WTC11 (cell line): ENCODE results near the gene DCLK2. TPM values are rescaled to one million over a fixed set of nuclear protein-coding genes. Genes with fewer than 3 reads are reported as not detected.
"Not testable (repeated sequence)": the region's sequence is repeated elsewhere in the genome, so short reads cannot be mapped to it uniquely, and the experiment has no call there.

Experiments used
- ATAC-seq: fragments of 200-7000 bp; cut with Tn5 transposase; 2 replicates; pipeline ENCODE4 v1.10.0; 2021; ENCODE audit warnings: mild to moderate bottlenecking, moderate library complexity
- CTCF ChIA-PET: fragments of 300-600 bp; sonication (Branson Sonifier 250); formaldehyde crosslinking; loops from one replicate; lab custom pipeline; 2021; ENCODE audit warnings: antibody characterized with exemption; lab: Charles Lee
- POLR2A ChIA-PET: fragments of 350-600 bp; sonication (Branson Sonifier 250); formaldehyde crosslinking; loops from one replicate; lab custom pipeline; 2021; ENCODE audit warnings: antibody characterized with exemption; lab: Charles Lee
- DNase-seq: peaks from one replicate; pipeline ENCODE4 v3.0.0; 2021; ENCODE audit warnings: low spot score
- H3K27ac Mint-ChIP-seq: 2 replicates; pipeline ENCODE4 v1.8.0; 2021; ENCODE audit warnings: mixed read lengths
- H3K27me3 Mint-ChIP-seq: 2 replicates; pipeline ENCODE4 v1.8.0; 2021; ENCODE audit warnings: low read depth, mild to moderate bottlenecking, moderate library complexity, mixed read lengths
- H3K36me3 Mint-ChIP-seq: 2 replicates; pipeline ENCODE4 v1.8.0; 2021; ENCODE audit warnings: mixed read lengths
- H3K4me1 Mint-ChIP-seq: 2 replicates; pipeline ENCODE4 v1.8.0; 2022; ENCODE audit warnings: mixed read lengths
- H3K4me3 Mint-ChIP-seq: 2 replicates; pipeline ENCODE4 v1.8.0; 2021; ENCODE audit warnings: mild to moderate bottlenecking, moderate library complexity, mixed read lengths
- H3K9me3 Mint-ChIP-seq: 2 replicates; pipeline ENCODE4 v1.8.0; 2021; ENCODE audit warnings: mixed read lengths
- ARID4B ChIP-seq: sonication (generic); formaldehyde crosslinking; IDR thresholded peaks from 2 replicates; pipeline ENCODE4 v1.8.0; 2023; ENCODE audit warnings: missing genetic modification reagents, mild to moderate bottlenecking, borderline replicate concordance
- FOXP1 ChIP-seq: sonication (generic); formaldehyde crosslinking; IDR thresholded peaks from 2 replicates; pipeline ENCODE4 v1.8.0; 2022; ENCODE audit warnings: missing genetic modification reagents, mild to moderate bottlenecking, moderate library complexity, borderline replicate concordance
- HMGXB4 ChIP-seq: sonication (generic); formaldehyde crosslinking; IDR thresholded peaks from 2 replicates; pipeline ENCODE4 v1.8.1; 2023; ENCODE audit warnings: mild to moderate bottlenecking, moderate library complexity, missing genetic modification reagents
- IRF1 ChIP-seq: sonication (generic); formaldehyde crosslinking; IDR thresholded peaks from 2 replicates; pipeline ENCODE4 v1.8.0; 2023; ENCODE audit warnings: missing genetic modification reagents
- JUN ChIP-seq: sonication (generic); formaldehyde crosslinking; IDR thresholded peaks from 2 replicates; pipeline ENCODE4 v1.8.0; 2023; ENCODE audit warnings: mild to moderate bottlenecking, missing genetic modification reagents
- MYBL2 ChIP-seq: sonication (generic); formaldehyde crosslinking; IDR thresholded peaks from 2 replicates; pipeline ENCODE4 v1.8.1; 2023; ENCODE audit warnings: mild to moderate bottlenecking, moderate library complexity, missing genetic modification reagents
- NR1H2 ChIP-seq: sonication (generic); formaldehyde crosslinking; IDR thresholded peaks from 2 replicates; pipeline ENCODE4 v1.9.0; 2021; ENCODE audit warnings: mild to moderate bottlenecking, moderate library complexity, missing genetic modification reagents
- NR2C2 ChIP-seq: sonication (generic); formaldehyde crosslinking; IDR thresholded peaks from 2 replicates; pipeline ENCODE4 v1.8.0; 2022; ENCODE audit warnings: mild to moderate bottlenecking, missing genetic modification reagents
- NR3C1 ChIP-seq: sonication (generic); formaldehyde crosslinking; conservative IDR thresholded peaks from 2 replicates; pipeline ENCODE4 v1.8.1; 2023; ENCODE audit warnings: low read depth, mild to moderate bottlenecking, missing genetic modification reagents
- PRRX2 ChIP-seq: fragments of 250-450 bp; sonication (Bioruptor Pico); IDR thresholded peaks from 2 replicates; pipeline ENCODE4 v1.8.0; 2021; ENCODE audit warnings: mild to moderate bottlenecking
- SMAD4 ChIP-seq: sonication (generic); formaldehyde crosslinking; IDR thresholded peaks from 2 replicates; pipeline ENCODE4 v1.8.0; 2022; ENCODE audit warnings: mild to moderate bottlenecking, missing genetic modification reagents
- ZNF121 ChIP-seq: sonication (generic); formaldehyde crosslinking; IDR thresholded peaks from 2 replicates; pipeline ENCODE4 v1.8.0; 2023; ENCODE audit warnings: missing genetic modification reagents
- total RNA-seq: library from RNA; stranded (reverse); gene quantifications from 3 replicates; pipeline ENCODE4 v1.2.3, GENCODE V29; 2021
- TF ChIP-seq, protein P1 (sequence below): fragments of 250-450 bp; sonication (Bioruptor Pico); IDR thresholded peaks from 2 replicates; pipeline ENCODE4 v1.9.0; 2021; ENCODE audit warnings: mild to moderate bottlenecking, borderline replicate concordance
- TF ChIP-seq, protein P2 (sequence below): sonication (generic); formaldehyde crosslinking; IDR thresholded peaks from 2 replicates; pipeline ENCODE4 v1.8.0; 2022; ENCODE audit warnings: missing genetic modification reagents

Gene DCLK2
- total RNA-seq, 1 experiment from 2014 or later = 0.17 TPM

DNA sequence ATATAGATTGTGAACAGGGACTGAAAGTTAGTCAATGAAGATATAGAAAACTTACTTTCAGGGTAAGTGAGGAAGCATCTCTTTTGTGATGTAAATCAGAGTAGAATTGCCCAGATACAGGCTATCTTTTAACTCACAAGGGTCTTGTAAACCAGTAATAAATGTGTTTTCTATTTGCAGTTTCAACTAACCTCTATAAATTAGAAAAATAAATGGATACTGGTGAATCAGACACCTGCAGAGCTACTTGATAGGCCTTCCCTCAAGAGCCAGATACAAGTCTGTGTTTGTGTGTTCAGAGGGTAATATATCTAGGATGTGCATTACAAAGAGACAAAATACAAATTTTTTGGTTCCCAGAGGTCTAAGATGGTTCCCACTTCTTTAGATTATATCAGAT lies 82.9 kb downstream of the DCLK2 start (continued):
- TF ChIP-seq ARID4B (CRISPR knock-in tag) (no peak), PRRX2 (no peak), SMAD4 (no peak), HMGXB4 (CRISPR knock-in tag) (no peak)
- TF ChIP-seq, protein P1, sequence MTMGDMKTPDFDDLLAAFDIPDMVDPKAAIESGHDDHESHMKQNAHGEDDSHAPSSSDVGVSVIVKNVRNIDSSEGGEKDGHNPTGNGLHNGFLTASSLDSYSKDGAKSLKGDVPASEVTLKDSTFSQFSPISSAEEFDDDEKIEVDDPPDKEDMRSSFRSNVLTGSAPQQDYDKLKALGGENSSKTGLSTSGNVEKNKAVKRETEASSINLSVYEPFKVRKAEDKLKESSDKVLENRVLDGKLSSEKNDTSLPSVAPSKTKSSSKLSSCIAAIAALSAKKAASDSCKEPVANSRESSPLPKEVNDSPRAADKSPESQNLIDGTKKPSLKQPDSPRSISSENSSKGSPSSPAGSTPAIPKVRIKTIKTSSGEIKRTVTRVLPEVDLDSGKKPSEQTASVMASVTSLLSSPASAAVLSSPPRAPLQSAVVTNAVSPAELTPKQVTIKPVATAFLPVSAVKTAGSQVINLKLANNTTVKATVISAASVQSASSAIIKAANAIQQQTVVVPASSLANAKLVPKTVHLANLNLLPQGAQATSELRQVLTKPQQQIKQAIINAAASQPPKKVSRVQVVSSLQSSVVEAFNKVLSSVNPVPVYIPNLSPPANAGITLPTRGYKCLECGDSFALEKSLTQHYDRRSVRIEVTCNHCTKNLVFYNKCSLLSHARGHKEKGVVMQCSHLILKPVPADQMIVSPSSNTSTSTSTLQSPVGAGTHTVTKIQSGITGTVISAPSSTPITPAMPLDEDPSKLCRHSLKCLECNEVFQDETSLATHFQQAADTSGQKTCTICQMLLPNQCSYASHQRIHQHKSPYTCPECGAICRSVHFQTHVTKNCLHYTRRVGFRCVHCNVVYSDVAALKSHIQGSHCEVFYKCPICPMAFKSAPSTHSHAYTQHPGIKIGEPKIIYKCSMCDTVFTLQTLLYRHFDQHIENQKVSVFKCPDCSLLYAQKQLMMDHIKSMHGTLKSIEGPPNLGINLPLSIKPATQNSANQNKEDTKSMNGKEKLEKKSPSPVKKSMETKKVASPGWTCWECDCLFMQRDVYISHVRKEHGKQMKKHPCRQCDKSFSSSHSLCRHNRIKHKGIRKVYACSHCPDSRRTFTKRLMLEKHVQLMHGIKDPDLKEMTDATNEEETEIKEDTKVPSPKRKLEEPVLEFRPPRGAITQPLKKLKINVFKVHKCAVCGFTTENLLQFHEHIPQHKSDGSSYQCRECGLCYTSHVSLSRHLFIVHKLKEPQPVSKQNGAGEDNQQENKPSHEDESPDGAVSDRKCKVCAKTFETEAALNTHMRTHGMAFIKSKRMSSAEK (CRISPR knock-in tag) = no peak

GRCh38 chr4:150162020-150162419 lies 83.8 kb downstream of the DCLK2 start:
- H3K4me3 Mint-ChIP-seq, H3K9me3 Mint-ChIP-seq, H3K36me3 Mint-ChIP-seq, CTCF ChIA-PET, H3K27ac Mint-ChIP-seq: not testable (repeated sequence)
- peaks cover 18% of the 10 kb centered on the region for H3K4me1 Mint-ChIP-seq
- peak; percentile 82 for TF ChIP-seq ZNF121
- TF ChIP-seq, all 79 proteins: peak for 1; not testable (repeated sequence) for 78
- POLR2A ChIA-PET, ATAC-seq, DNase-seq, H3K27me3 Mint-ChIP-seq: not testable (repeated sequence)

GRCh38 chr4:150164055-150164454 lies 85.8 kb downstream of the DCLK2 start:
- Mint-ChIP-seq H3K4me3 (no peak overlapping the region), H3K4me1 (peaks cover 26% of the 10 kb centered on the region), H3K27me3 (no peaks in the 10 kb centered on the region), H3K36me3 (peaks cover 2% of the 10 kb centered on the region; the same call in 1 of the 2 replicates), H3K27ac (no peak overlapping the region), H3K9me3 (peaks cover 8% of the 10 kb centered on the region)
- ATAC-seq (no peak), DNase-seq (no peak)
- CTCF ChIA-PET = no interaction called here
- POLR2A ChIA-PET = no interaction called here
- no peak for TF ChIP-seq NR1H2
- TF ChIP-seq, protein P1 (CRISPR knock-in tag) = no peak
- no peak for TF ChIP-seq IRF1 (CRISPR knock-in tag)
- no peak for TF ChIP-seq FOXP1 (CRISPR knock-in tag)
- TF ChIP-seq, protein P2, sequence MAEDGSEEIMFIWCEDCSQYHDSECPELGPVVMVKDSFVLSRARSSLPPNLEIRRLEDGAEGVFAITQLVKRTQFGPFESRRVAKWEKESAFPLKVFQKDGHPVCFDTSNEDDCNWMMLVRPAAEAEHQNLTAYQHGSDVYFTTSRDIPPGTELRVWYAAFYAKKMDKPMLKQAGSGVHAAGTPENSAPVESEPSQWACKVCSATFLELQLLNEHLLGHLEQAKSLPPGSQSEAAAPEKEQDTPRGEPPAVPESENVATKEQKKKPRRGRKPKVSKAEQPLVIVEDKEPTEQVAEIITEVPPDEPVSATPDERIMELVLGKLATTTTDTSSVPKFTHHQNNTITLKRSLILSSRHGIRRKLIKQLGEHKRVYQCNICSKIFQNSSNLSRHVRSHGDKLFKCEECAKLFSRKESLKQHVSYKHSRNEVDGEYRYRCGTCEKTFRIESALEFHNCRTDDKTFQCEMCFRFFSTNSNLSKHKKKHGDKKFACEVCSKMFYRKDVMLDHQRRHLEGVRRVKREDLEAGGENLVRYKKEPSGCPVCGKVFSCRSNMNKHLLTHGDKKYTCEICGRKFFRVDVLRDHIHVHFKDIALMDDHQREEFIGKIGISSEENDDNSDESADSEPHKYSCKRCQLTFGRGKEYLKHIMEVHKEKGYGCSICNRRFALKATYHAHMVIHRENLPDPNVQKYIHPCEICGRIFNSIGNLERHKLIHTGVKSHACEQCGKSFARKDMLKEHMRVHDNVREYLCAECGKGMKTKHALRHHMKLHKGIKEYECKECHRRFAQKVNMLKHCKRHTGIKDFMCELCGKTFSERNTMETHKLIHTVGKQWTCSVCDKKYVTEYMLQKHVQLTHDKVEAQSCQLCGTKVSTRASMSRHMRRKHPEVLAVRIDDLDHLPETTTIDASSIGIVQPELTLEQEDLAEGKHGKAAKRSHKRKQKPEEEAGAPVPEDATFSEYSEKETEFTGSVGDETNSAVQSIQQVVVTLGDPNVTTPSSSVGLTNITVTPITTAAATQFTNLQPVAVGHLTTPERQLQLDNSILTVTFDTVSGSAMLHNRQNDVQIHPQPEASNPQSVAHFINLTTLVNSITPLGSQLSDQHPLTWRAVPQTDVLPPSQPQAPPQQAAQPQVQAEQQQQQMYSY = no peak
- TF ChIP-seq NR2C2 (CRISPR knock-in tag) = no peak
- TF ChIP-seq MYBL2 (CRISPR knock-in tag) = no peak
- no peak for TF ChIP-seq NR3C1
- TF ChIP-seq JUN (CRISPR knock-in tag) = no peak
